OCI-LY1 (cell line): ENCODE measurements around the gene MAP3K10.
"Not testable (repeated sequence)": the region's sequence is repeated elsewhere in the genome, so short reads cannot be mapped to it uniquely, and the experiment has no call there.

ENCODE experiments used
- H2AFZ ChIP-seq: fragments of 200-600 bp; sonication (generic), shearing (Covaris generic); 2 replicates; pipeline ENCODE4 v1.6.0; 2014; ENCODE audit warnings: antibody characterized with exemption, mild to moderate bottlenecking, low read length
- H3F3A ChIP-seq: fragments of 200-600 bp; sonication (generic), shearing (Covaris generic); 2 replicates; pipeline ENCODE4 v1.6.0; 2014; ENCODE audit warnings: mild to moderate bottlenecking, antibody characterized with exemption, low read length, moderate library complexity; ENCODE audit not compliant: insufficient read depth
- H3K27ac ChIP-seq: fragments of 200-600 bp; sonication (generic); 2 replicates; pipeline ENCODE4 v1.5.1; 2014; ENCODE audit warnings: low read length, mixed run types, mild to moderate bottlenecking, low read depth; ENCODE audit not compliant: poor library complexity, severe bottlenecking
- H3K27me3 ChIP-seq: fragments of 200-600 bp; sonication (generic); 2 replicates; pipeline ENCODE4 v1.6.0; 2014; ENCODE audit warnings: antibody characterized with exemption, mild to moderate bottlenecking, low read length, moderate library complexity; ENCODE audit not compliant: insufficient read depth
- H3K36me3 ChIP-seq: fragments of 200-600 bp; sonication (generic); 2 replicates; pipeline ENCODE4 v1.6.1; 2014; ENCODE audit warnings: mild to moderate bottlenecking, antibody characterized with exemption, low read length, moderate library complexity, mixed read lengths; ENCODE audit not compliant: insufficient read depth
- H3K4me1 ChIP-seq: fragments of 200-600 bp; sonication (generic); 2 replicates; pipeline ENCODE4 v1.5.1; 2014; ENCODE audit warnings: mild to moderate bottlenecking, low read length, moderate library complexity; ENCODE audit not compliant: insufficient read depth, severe bottlenecking
- H3K4me2 ChIP-seq: fragments of 200-600 bp; sonication (generic), shearing (Covaris generic); 2 replicates; pipeline ENCODE4 v1.6.1; 2014; ENCODE audit warnings: low read length
- H3K4me3 ChIP-seq: fragments of 200-600 bp; sonication (generic); 2 replicates; pipeline ENCODE4 v1.5.1; 2014; ENCODE audit warnings: low read length, low read depth, mild to moderate bottlenecking, mixed read lengths; ENCODE audit not compliant: poor library complexity, severe bottlenecking
- H3K79me2 ChIP-seq: fragments of 200-600 bp; shearing (Covaris generic); 2 replicates; pipeline ENCODE4 v1.6.1; 2016; ENCODE audit warnings: mixed run types, low read length, mixed read lengths; ENCODE audit not compliant: insufficient read depth
- H3K9ac ChIP-seq: fragments of 200-600 bp; sonication (generic), shearing (Covaris generic); 2 replicates; pipeline ENCODE4 v1.6.1; 2014; ENCODE audit warnings: mild to moderate bottlenecking, low read length, mixed read lengths
- H3K9me2 ChIP-seq: fragments of 200-600 bp; sonication (generic), shearing (Covaris generic); 2 replicates; pipeline ENCODE4 v1.6.1; 2014; ENCODE audit warnings: low read depth, mild to moderate bottlenecking, low read length, mixed read lengths
- H3K9me3 ChIP-seq: fragments of 200-600 bp; shearing (Covaris generic); 2 replicates; pipeline ENCODE4 v1.6.1; 2014; ENCODE audit warnings: low read length, mixed read lengths
- H4K20me1 ChIP-seq: fragments of 200-600 bp; sonication (generic), shearing (Covaris generic); 2 replicates; pipeline ENCODE4 v1.6.0; 2016; ENCODE audit warnings: mild to moderate bottlenecking, low read length; ENCODE audit not compliant: insufficient read depth
- EZH2 ChIP-seq: fragments of 200-600 bp; sonication (generic), shearing (Covaris generic); IDR thresholded peaks from 2 replicates; pipeline ENCODE4 v1.8.0; 2017; ENCODE audit warnings: borderline replicate concordance, mixed run types, mild to moderate bottlenecking, antibody characterized with exemption, low read length, moderate library complexity, mixed read lengths
- TF ChIP-seq, protein P1 (sequence below): fragments of 200-600 bp; sonication (generic), shearing (Covaris generic); IDR thresholded peaks from 2 replicates; pipeline ENCODE4 v1.5.1; 2017; ENCODE audit warnings: mild to moderate bottlenecking, antibody characterized with exemption, low read length, moderate library complexity, mixed read lengths

MAP3K10 gene

GRCh38 chr19:40217027-40217810 is 26.0 kb downstream of the MAP3K10 start:
- H3K4me3 ChIP-seq: no peak overlapping the region
- no peaks in the 10 kb centered on the region for H3K4me1 ChIP-seq
- no peaks in the 10 kb centered on the region for H4K20me1 ChIP-seq
- no peak overlapping the region for H3K9ac ChIP-seq
- H3K4me2 ChIP-seq: no peak overlapping the region
- H3K9me2 ChIP-seq: no peaks in the 10 kb centered on the region
- no peaks in the 10 kb centered on the region for H3K27me3 ChIP-seq
- H3K9me3 ChIP-seq: no peaks in the 10 kb centered on the region
- H3K27ac ChIP-seq: no peak overlapping the region
- H2AFZ ChIP-seq: no peak overlapping the region
- no peaks in the 10 kb centered on the region for H3F3A ChIP-seq
- no peak for TF ChIP-seq EZH2
- TF ChIP-seq, protein P1, sequence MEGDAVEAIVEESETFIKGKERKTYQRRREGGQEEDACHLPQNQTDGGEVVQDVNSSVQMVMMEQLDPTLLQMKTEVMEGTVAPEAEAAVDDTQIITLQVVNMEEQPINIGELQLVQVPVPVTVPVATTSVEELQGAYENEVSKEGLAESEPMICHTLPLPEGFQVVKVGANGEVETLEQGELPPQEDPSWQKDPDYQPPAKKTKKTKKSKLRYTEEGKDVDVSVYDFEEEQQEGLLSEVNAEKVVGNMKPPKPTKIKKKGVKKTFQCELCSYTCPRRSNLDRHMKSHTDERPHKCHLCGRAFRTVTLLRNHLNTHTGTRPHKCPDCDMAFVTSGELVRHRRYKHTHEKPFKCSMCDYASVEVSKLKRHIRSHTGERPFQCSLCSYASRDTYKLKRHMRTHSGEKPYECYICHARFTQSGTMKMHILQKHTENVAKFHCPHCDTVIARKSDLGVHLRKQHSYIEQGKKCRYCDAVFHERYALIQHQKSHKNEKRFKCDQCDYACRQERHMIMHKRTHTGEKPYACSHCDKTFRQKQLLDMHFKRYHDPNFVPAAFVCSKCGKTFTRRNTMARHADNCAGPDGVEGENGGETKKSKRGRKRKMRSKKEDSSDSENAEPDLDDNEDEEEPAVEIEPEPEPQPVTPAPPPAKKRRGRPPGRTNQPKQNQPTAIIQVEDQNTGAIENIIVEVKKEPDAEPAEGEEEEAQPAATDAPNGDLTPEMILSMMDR: no peak
- H3K36me3 ChIP-seq: no peaks in the 10 kb centered on the region
- no peaks in the 10 kb centered on the region for H3K79me2 ChIP-seq

- Histone ChIP-seq H2AFZ (no peak within 1 kb of the TSS), H3K4me2 (no peak within 1 kb of the TSS), H3K9ac (no peak within 1 kb of the TSS), H3K9me3 (no peaks in the 10 kb centered on the region), H3F3A (no peaks in the 10 kb centered on the region), H3K79me2 (no peaks in the 10 kb centered on the region), H3K27ac (no peak within 1 kb of the TSS), H3K9me2 (no peaks in the 10 kb centered on the region), H4K20me1 (no peaks in the 10 kb centered on the region), H3K36me3 (no peaks in the 10 kb centered on the region), H3K4me1 (no peaks in the 10 kb centered on the region), H3K27me3 (no peaks in the 10 kb centered on the region), H3K4me3 (no peak within 1 kb of the TSS)
- TF ChIP-seq, protein P1: no peak
- no peak for TF ChIP-seq EZH2
Observed at GRCh38 chr19:40217934-40218890, 27.0 kb downstream of the MAP3K10 start, which contains the start of gene TTC9B. Gene TTC9B (minus strand): TSS chr19:40218384. CDS start chr19:40218381, 3 bp downstream.

GRCh38 chr19:40219029-40219428 is 27.8 kb downstream of the MAP3K10 start:
- not testable (repeated sequence) for H3K27me3 ChIP-seq, H3K4me2 ChIP-seq, H3K9me2 ChIP-seq, H3K4me3 ChIP-seq, H3K36me3 ChIP-seq, H3K79me2 ChIP-seq, H3K9ac ChIP-seq, H4K20me1 ChIP-seq, H3F3A ChIP-seq, H3K4me1 ChIP-seq, H2AFZ ChIP-seq, H3K9me3 ChIP-seq, H3K27ac ChIP-seq
